Transverse colon (tissue), 4 donors: Measurements from ENCODE around the gene CPNE1. TPM values are rescaled to one million over a fixed set of nuclear protein-coding genes. Genes with fewer than 3 reads are reported as not detected.

Experiments
- DNase-seq: peaks from one replicate; pipeline ENCODE4 v3.0.0-alpha.2; 2019
- H3K27ac ChIP-seq, 4 donors: fragments of 200-600 bp; sonication (generic); 2 replicates each; pipeline ENCODE4 v1.5.1; 2016 to 2018; ENCODE audit warnings: inconsistent platforms in 4 of 4
- H3K27me3 ChIP-seq: fragments of 200-600 bp; sonication (generic); 2 replicates; pipeline ENCODE4 v1.5.1; 2017; ENCODE audit warnings: inconsistent platforms
- H3K36me3 ChIP-seq, 4 donors: fragments of 200-600 bp; sonication (generic); 2 replicates each; pipeline ENCODE4 v1.5.1; 2017 to 2019; ENCODE audit warnings: inconsistent platforms in 4 of 4
- H3K4me1 ChIP-seq, 4 donors: fragments of 200-600 bp; sonication (generic); 2 replicates each; pipeline ENCODE4 v1.5.1; 2017 to 2020; ENCODE audit warnings: inconsistent platforms in 4 of 4
- H3K4me3 ChIP-seq, 4 donors: fragments of 200-600 bp; sonication (generic); 1 replicate in 1 of 4; 2 replicates in 3 of 4; pipeline versions ENCODE4 v1.5.1 to v1.6.1; 2017 to 2019; ENCODE audit warnings: inconsistent platforms in 4 of 4
- H3K9me3 ChIP-seq, 2 donors: fragments of 200-600 bp; sonication (generic); 2 replicates each; pipeline ENCODE4 v1.5.1; 2017 to 2019; ENCODE audit warnings: inconsistent platforms in 2 of 2
- CTCF ChIP-seq, 5 experiments: fragments of 200-600 bp in 3 of 5; fragments of 450-650 bp in 2 of 5; sonication (generic) in 3 of 5; IDR thresholded peaks; 1 replicate in 2 of 5; 2 replicates in 3 of 5; pipeline ENCODE4 v1.5.1; 2016 to 2017; ENCODE audit warnings: antibody characterized with exemption in 5 of 5, inconsistent platforms in 3 of 5, mild to moderate bottlenecking in 2 of 5, moderate library complexity in 1 of 5
- EP300 ChIP-seq: sonication (generic); formaldehyde crosslinking; IDR thresholded peaks from one replicate; pipeline ENCODE4 v1.6.1; 2017; ENCODE audit warnings: antibody characterized with exemption, low read depth
- POLR2A ChIP-seq: fragments of 450-650 bp; IDR thresholded peaks from one replicate; pipeline ENCODE4 v1.6.1; 2016; ENCODE audit warnings: antibody characterized with exemption, mild to moderate bottlenecking, moderate library complexity
- POLR2AphosphoS5 ChIP-seq, 3 donors: sonication (generic); formaldehyde crosslinking; IDR thresholded peaks; one replicate each; pipeline ENCODE4 v1.6.1; 2016; ENCODE audit warnings: antibody characterized with exemption in 3 of 3
- WGBS, 2 donors: methylation state at CpG; one replicate each; pipeline ENCODE4 v1.1.5; 2018; ENCODE audit warnings: low coverage in 1 of 2; 5-methylcytosine and 5-hydroxymethylcytosine counted together
- in situ Hi-C, 4 donors: fragments of 200-750 bp; cut with MboI; loops; one replicate each; pipeline versions ENCODE4 v1.15.0 to v1.15.1; 2017; ENCODE audit warnings: low sequenced_read_pairs in 3 of 4, low pct_ligation_motif_present in 1 of 4, low pct_unique_long_range_greater_than_20kb in 1 of 4
- intact Hi-C: fragments of 100-400 bp; cut with DNase I; formaldehyde crosslinking; loops from one replicate; pipeline ENCODE4 v1.15.1; 2023; ENCODE audit warnings: low total_unique reads
- total RNA-seq, 4 donors: library from RNA; depleted of rRNA; stranded (reverse); fragments of >200 nt; gene quantifications; one replicate each; pipeline ENCODE4 v1.1.0, GENCODE V29; 2016

Gene CPNE1
- total RNA-seq, 4 donors from 2014 or later = 67.7 to 225 (median 132) TPM

- Histone ChIP-seq H3K27ac (no peak overlapping the region), H3K4me3 (no peak overlapping the region), H3K9me3 (no peaks in the 10 kb centered on the region), H3K27me3 (no peaks in the 10 kb centered on the region), H3K36me3 (peaks cover 0 to 41% (median 17%) of the 10 kb centered on the region in 4 donors), H3K4me1 (no peaks in the 10 kb centered on the region)
- no peak for DNase-seq
- intact Hi-C loops (no loop called here), in situ Hi-C loops (no loop called here)
- TF ChIP-seq EP300 = no peak
- TF ChIP-seq POLR2AphosphoS5 (IDR thresholded peaks at IDR 0.05) = no peak
- TF ChIP-seq POLR2A = no peak
- no peak for TF ChIP-seq CTCF (IDR thresholded peaks at IDR 0.05)
- 89 to 90% methylated on average over 4 to 6 of the region's 6 CpGs for WGBS, 2 donors
Measured at GRCh38 chr20:35625584-35626385, 38.9 kb downstream of the CPNE1 start.

- Histone ChIP-seq H3K27ac (no peak overlapping the region), H3K9me3 (no peaks in the 10 kb centered on the region), H3K4me3 (no peak overlapping the region), H3K4me1 (peaks cover 12 to 32% (median 28%) of the 10 kb centered on the region in 4 donors), H3K27me3 (no peaks in the 10 kb centered on the region), H3K36me3 (peaks cover 0 to 16% (median 5%) of the 10 kb centered on the region in 4 donors)
- no peak for DNase-seq
- intact Hi-C loops = no loop called here
- 87 to 94% methylated on average over 2 of the region's 2 CpGs for WGBS, 2 donors
- TF ChIP-seq CTCF (IDR thresholded peaks at IDR 0.05) (peak in 1 of 5 experiments; percentile 18), POLR2AphosphoS5 (IDR thresholded peaks at IDR 0.05) (no peak), POLR2A (no peak)
- in situ Hi-C loops = no loop called here
Measured at GRCh38 chr20:35621560-35621946, 43.1 kb downstream of the CPNE1 start.

GRCh38 chr20:35620818-35621559 lies 43.7 kb downstream of the CPNE1 start:
- intact Hi-C loops = no loop called here
- no peaks in the 10 kb centered on the region for H3K27me3 ChIP-seq
- H3K4me1 ChIP-seq = peaks cover 12 to 32% (median 29%) of the 10 kb centered on the region in 4 donors
- no peak for DNase-seq
- no peak overlapping the region for H3K4me3 ChIP-seq
- no peak overlapping the region for H3K27ac ChIP-seq
- H3K36me3 ChIP-seq = peaks cover 0 to 10% (median 2%) of the 10 kb centered on the region in 4 donors
- TF ChIP-seq EP300 (no peak), POLR2A (no peak), CTCF (IDR thresholded peaks at IDR 0.05) (no peak), POLR2AphosphoS5 (IDR thresholded peaks at IDR 0.05) (no peak)
- in situ Hi-C loops = no loop called here
- 70 to 92% methylated on average over 2 to 11 of the region's 11 CpGs for WGBS, 2 donors
- no peaks in the 10 kb centered on the region for H3K9me3 ChIP-seq
